K562 (cell line): ENCODE measurements around the gene LIX1L. TPM values are rescaled to one million over a fixed set of nuclear protein-coding genes. Genes with fewer than 3 reads are reported as not detected.
"Not testable (repeated sequence)": the region's sequence is repeated elsewhere in the genome, so short reads cannot be mapped to it uniquely, and the experiment has no call there.

Experiments
- ATF1 ChIP-seq, 2 experiments: fragments of 450-650 bp in 1 of 2; IDR thresholded peaks; 2 replicates each; pipeline ENCODE4 v1.6.1; 2016; ENCODE audit warnings: missing compliant biosample characterization in 1 of 2, missing genetic modification characterization in 1 of 2
- DACH1 ChIP-seq: fragments of 450-650 bp; IDR thresholded peaks from 2 replicates; pipeline ENCODE4 v1.6.1; 2018; ENCODE audit not compliant: partially characterized antibody
- ESRRA ChIP-seq: fragments of 450-650 bp; IDR thresholded peaks from 2 replicates; pipeline ENCODE4 v1.6.1; 2014; ENCODE audit warnings: low read depth, mild to moderate bottlenecking, moderate library complexity, borderline replicate concordance
- ETV1 ChIP-seq: fragments of 450-650 bp; conservative IDR thresholded peaks from 2 replicates; pipeline ENCODE4 v1.6.1; 2016; ENCODE audit warnings: missing genetic modification characterization, control low read depth, low read depth, missing compliant biosample characterization
- LCOR ChIP-seq: sonication (generic); formaldehyde crosslinking; IDR thresholded peaks from 2 replicates; pipeline ENCODE4 v1.8.0; 2022; ENCODE audit warnings: mild to moderate bottlenecking, missing genetic modification reagents
- MLLT1 ChIP-seq, 2 experiments: fragments of 450-650 bp; IDR thresholded peaks; 2 replicates each; pipeline ENCODE4 v1.6.1; 2016
- MTA3 ChIP-seq: fragments of 450-650 bp; formaldehyde crosslinking; IDR thresholded peaks from 2 replicates; pipeline ENCODE4 v1.6.1; 2017; ENCODE audit warnings: mild to moderate bottlenecking, borderline replicate concordance
- TCF3 ChIP-seq: sonication (generic); formaldehyde crosslinking; IDR thresholded peaks from 2 replicates; pipeline ENCODE4 v1.4.0; 2020; ENCODE audit warnings: mild to moderate bottlenecking, missing genetic modification reagents
- ZBTB11 ChIP-seq, 3 experiments: fragments of 200-800 bp in 1 of 3; fragments of 250-450 bp in 1 of 3; fragments of 450-650 bp in 1 of 3; sonication (Bioruptor Pico) in 1 of 3; sonication (Bioruptor generic) in 1 of 3; formaldehyde crosslinking in 1 of 3; IDR thresholded peaks; 2 replicates each; pipeline versions ENCODE4 v1.6.1 to v1.8.0; 2016 to 2022; ENCODE audit warnings: mild to moderate bottlenecking in 2 of 3, missing genetic modification characterization in 2 of 3, missing compliant biosample characterization in 1 of 3, moderate library complexity in 1 of 3
- ZMIZ1 ChIP-seq, 2 experiments: fragments of 150-350 bp in 1 of 2; IDR thresholded peaks; 2 replicates each; pipeline ENCODE4 v1.6.1; 2012 to 2016; ENCODE audit warnings: low read depth in 2 of 2, low read length in 2 of 2, mild to moderate bottlenecking in 1 of 2, moderate library complexity in 1 of 2
- ZNF583 ChIP-seq: fragments of 250-450 bp; sonication (Bioruptor Pico); IDR thresholded peaks from 2 replicates; pipeline ENCODE4 v1.4.0; 2020
- polyA plus RNA-seq, 8 experiments: library from polyadenylated mRNA; depleted of rRNA in 4 of 8; stranded (reverse) in 5 of 8; unstranded in 3 of 8; fragments of >200 nt; fragmentation: Nextera tagmentation in 2 of 8; fragmentation: Illumina TruSeq in 1 of 8; extraction: Ambion mirVana in 2 of 8; extraction: Trizol in 1 of 8; gene quantifications; 2 replicates each; pipeline versions ENCODE4 v1.2.1 to v1.2.3, GENCODE V29; 2011 to 2014; ENCODE audit warnings: inconsistent platforms in 1 of 8, missing spikeins in 1 of 8
- total RNA-seq, 7 experiments: library from RNA; depleted of rRNA in 6 of 7; stranded (reverse); fragments of >200 nt in 6 of 7; fragmentation: Illumina TruSeq in 2 of 7; extraction: Trizol in 2 of 7; gene quantifications; 2 replicates each; pipeline versions ENCODE4 v1.2.1 to v1.2.3, GENCODE V29; 2011 to 2021; ENCODE audit warnings: low replicate concordance in 1 of 7
- TF ChIP-seq, protein P1 (sequence below): sonication (generic); formaldehyde crosslinking; IDR thresholded peaks from 2 replicates; pipeline ENCODE4 v1.8.0; 2023; ENCODE audit warnings: missing genetic modification reagents, mild to moderate bottlenecking, borderline replicate concordance

LIX1L gene
- total and polyA plus RNA-seq, 9 of the 15 experiments (the other 6 are each of a cell fraction or from before 2014, with no cell fraction given) = 4.6 to 26.5 (median 12.5) TPM

GRCh38 chr1:145932522-145933009 lies 25.3 kb downstream of the LIX1L start (continued):
- peak; percentile 28 for TF ChIP-seq DACH1
- TF ChIP-seq, protein P1, sequence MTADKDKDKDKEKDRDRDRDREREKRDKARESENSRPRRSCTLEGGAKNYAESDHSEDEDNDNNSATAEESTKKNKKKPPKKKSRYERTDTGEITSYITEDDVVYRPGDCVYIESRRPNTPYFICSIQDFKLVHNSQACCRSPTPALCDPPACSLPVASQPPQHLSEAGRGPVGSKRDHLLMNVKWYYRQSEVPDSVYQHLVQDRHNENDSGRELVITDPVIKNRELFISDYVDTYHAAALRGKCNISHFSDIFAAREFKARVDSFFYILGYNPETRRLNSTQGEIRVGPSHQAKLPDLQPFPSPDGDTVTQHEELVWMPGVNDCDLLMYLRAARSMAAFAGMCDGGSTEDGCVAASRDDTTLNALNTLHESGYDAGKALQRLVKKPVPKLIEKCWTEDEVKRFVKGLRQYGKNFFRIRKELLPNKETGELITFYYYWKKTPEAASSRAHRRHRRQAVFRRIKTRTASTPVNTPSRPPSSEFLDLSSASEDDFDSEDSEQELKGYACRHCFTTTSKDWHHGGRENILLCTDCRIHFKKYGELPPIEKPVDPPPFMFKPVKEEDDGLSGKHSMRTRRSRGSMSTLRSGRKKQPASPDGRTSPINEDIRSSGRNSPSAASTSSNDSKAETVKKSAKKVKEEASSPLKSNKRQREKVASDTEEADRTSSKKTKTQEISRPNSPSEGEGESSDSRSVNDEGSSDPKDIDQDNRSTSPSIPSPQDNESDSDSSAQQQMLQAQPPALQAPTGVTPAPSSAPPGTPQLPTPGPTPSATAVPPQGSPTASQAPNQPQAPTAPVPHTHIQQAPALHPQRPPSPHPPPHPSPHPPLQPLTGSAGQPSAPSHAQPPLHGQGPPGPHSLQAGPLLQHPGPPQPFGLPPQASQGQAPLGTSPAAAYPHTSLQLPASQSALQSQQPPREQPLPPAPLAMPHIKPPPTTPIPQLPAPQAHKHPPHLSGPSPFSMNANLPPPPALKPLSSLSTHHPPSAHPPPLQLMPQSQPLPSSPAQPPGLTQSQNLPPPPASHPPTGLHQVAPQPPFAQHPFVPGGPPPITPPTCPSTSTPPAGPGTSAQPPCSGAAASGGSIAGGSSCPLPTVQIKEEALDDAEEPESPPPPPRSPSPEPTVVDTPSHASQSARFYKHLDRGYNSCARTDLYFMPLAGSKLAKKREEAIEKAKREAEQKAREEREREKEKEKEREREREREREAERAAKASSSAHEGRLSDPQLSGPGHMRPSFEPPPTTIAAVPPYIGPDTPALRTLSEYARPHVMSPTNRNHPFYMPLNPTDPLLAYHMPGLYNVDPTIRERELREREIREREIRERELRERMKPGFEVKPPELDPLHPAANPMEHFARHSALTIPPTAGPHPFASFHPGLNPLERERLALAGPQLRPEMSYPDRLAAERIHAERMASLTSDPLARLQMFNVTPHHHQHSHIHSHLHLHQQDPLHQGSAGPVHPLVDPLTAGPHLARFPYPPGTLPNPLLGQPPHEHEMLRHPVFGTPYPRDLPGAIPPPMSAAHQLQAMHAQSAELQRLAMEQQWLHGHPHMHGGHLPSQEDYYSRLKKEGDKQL (CRISPR knock-in tag) = peak; percentile 92; the same call in 1 of the 2 replicates
- TF ChIP-seq ESRRA = peak; percentile 94; the same call in 1 of the 2 replicates
- TF ChIP-seq MTA3 = peak; percentile 90; the same call in 1 of the 2 replicates
- TF ChIP-seq TCF3 (CRISPR knock-in tag) = peak; percentile 97
- TF ChIP-seq LCOR (CRISPR knock-in tag) = peak; percentile 94
- 0 out of 2 replicates have a peak, but pooled peaks have one; percentile 33 for TF ChIP-seq ZNF583 (CRISPR knock-in tag)
- peak in 1 of 2 experiments; percentile 90; a peak in 2 of 4 replicates for TF ChIP-seq MLLT1 (IDR thresholded peaks at IDR 0.05)
- TF ChIP-seq ETV1 (tag) = peak; percentile 79
- peak in 1 of 3 experiments; percentile 68; a peak in 2 of 6 replicates for TF ChIP-seq ZBTB11 (CRISPR knock-in tag; IDR thresholded peaks at IDR 0.05)
- peak in 1 of 2 experiments; percentile 78; a peak in 2 of 4 replicates for TF ChIP-seq ZMIZ1 (IDR thresholded peaks at IDR 0.05; ENCODE audit: low read depth in 2 of 2, low read length in 2 of 2)
- TF ChIP-seq ATF1 (CRISPR knock-in tag; IDR thresholded peaks at IDR 0.05) = not testable (repeated sequence)
- peak; percentile 66 for TF ChIP-seq ATF1 (tag; IDR thresholded peaks at IDR 0.05)
